ENCODE results near the gene PRKCZ.
A peak's percentile ranks its signal among the peaks of the same experiment; 100 is the strongest.

Gene PRKCZ

DNA sequence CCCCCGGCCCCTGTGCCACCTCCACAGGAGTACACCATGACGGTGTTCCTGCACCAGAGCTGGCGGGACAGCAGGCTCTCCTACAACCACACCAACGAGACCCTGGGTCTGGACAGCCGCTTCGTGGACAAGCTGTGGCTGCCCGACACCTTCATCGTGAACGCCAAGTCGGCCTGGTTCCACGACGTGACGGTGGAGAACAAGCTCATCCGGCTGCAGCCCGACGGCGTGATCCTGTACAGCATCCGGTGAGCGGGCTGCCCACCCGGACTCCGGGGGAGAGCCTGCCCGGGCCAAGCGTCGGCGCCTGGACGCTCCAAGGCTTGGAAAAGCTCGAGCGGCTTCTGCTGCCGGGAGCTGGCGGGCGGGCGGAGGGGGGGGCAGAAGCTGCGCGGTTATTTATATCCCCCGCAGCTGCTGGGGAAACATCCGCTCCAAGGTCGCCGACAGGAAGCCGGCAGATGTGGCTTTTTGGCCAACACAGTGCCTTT, 24.7 kb upstream of the PRKCZ start:
- DNase-seq, result no peak

DNA sequence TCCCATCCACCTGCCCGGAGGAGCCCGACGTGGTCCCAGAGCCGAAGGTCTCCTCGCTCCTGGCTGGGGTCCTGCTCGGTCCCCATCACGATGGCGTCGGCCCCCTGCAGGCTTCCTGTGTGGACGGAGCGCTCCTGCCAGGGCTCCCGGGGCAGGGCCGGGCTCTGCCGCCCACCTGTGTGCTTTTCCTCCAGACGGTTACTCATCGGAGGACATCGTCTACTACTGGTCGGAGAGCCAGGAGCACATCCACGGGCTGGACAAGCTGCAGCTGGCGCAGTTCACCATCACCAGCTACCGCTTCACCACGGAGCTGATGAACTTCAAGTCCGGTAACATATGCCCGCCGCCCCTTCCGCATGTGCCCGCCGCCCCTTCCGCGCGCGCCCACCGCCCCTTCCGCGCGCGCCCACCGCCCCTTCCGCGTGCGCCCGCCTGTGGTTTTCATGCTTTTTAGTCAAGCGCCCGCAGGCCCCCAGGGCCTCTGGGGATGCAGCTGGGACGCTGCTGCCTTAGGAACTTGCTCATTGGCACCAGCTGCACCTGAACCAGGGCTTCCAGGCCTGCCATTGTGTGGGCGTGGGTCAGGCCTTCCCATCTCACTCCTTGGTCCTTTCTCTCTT, 22.1 kb upstream of the PRKCZ start:
- no peak for DNase-seq

- no peak for DNase-seq
Observed at GRCh38 chr1:2028870-2029560, 21.2 kb upstream of the PRKCZ start.

DNA sequence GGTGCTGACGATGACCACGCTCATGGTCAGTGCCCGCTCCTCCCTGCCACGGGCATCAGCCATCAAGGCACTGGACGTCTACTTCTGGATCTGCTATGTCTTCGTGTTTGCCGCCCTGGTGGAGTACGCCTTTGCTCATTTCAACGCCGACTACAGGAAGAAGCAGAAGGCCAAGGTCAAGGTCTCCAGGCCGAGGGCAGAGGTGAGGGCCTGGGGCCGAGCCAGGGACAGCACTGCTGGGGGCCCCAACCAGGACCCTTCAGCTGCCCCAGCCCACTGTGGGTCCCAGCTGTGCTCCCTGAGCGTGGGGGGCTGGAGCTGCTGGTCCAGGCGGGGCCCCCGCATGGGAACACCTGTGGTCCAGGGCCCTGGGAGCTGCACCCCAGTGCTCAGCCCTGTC, 20.6 kb upstream of the PRKCZ start:
- DNase-seq, result no peak

GRCh38 chr1:2030076-2030871, 19.9 kb upstream of the PRKCZ start:
- DNase-seq, result no peak

GRCh38 chr1:2031546-2032540, 18.4 kb upstream of the PRKCZ start:
- DNase-seq, result no peak

DNA sequence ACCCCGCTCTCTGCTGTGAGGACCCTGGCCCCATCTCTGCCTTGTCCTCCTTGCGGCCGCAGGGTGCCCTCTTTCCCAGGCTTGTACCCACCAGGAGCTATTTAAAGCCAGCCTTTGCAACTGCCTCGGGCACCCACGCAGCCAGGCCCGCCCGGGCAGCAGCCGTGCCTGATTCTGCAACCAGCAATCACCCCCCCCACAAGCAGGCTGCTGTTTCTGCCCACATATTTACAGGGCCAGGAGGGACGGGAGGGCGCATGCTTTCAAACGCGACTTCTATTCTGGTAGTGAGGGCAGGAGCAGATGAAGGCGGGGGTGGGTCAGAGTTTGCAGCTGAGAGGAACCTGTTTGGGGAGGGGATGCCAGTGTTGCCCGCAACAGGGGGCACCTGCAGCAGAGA, 17.5 kb upstream of the PRKCZ start:
- no peak for DNase-seq

DNA sequence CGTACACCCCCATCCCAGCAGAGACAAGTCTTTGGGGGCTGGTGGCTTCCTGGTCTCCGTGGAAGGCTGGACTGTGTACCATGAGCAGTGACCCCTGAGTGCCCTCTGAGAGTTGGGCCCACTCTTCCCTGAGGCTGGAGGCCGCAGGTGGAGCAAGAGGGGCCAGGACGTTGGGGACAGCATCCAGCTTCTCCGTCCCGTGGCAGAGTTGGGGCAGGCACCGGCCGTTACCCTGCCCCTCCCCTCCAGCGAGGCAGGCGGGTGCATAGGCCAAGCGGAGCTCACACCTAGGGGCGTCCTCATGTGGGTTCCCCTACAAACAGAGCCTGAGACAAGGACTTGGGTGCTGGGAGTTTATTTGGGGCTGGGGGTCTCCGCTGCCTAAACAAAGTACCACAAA, 17.0 kb upstream of the PRKCZ start:
- DNase-seq, result no peak

DNA sequence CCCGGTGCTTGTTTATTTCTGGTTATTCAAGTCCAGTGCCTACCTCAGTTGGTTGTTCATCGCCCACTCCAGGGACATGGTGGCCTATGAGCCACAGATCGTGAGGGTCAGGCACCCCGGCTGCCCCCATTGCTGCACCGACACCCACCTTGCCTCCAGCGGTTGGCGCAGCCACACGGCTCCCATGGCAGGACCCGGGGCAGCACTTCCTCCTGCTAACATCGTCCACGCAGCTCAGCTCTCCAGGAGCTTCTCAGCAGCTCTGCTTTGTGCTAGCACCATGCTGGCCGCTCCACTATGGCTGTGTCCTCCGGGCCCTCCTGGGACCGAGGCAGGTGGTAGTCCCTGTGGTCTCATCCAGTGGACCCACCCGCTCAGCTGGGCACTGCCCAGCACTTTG, 13.9 kb upstream of the PRKCZ start:
- DNase-seq, result no peak

DNA sequence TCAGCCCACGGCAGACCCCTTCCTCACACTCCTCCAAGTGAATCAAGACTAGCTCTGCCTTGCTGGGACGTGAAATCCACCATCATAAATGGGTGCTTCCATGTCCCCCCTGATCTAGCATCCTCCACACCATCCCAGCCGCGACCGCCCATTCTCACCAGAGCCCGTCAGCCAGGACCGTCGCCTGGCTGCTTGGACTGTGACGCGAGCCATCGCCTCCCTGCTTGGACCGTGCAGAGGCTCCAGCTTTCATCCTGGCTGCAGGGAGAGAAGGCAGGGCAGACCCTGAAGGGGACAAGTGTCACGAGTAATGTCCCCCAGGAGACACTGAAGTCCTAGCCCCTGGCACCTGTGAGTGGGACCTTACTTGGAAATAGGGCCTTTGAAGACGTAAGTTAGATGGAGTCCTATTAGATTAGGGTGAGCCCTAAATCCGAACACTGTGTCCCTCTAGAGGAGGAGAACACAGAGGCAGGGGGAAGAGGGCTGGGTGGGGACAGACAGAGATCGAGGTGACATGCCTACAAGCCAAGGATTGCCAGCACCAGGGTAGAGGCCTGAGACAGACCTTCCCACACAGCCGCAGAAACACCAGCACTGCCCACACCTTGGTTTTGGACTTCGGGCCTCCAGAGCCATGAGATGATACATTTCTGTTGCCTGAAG, 12.8 kb upstream of the PRKCZ start:
- DNase-seq, result no peak

DNA sequence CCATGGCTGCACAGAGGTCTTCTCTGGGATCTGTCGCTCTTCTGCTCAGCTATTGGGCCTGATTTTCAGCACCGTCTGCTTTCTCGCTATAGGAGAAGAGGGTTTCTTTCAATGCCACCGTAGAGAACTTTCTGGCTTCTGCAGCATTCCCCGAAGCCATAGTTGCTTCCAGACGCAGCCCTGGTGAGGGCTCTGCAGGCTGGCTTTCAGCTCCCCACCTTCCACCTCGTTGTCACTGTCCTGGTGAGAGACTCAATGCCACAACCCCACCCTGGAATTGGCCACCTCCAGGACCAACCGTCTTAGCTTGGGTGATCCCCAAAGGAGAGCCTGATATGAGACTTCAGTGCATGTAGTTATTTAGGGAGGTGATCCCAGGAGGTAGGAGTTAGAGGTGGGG, 12.0 kb upstream of the PRKCZ start:
- DNase-seq, result no peak

DNA sequence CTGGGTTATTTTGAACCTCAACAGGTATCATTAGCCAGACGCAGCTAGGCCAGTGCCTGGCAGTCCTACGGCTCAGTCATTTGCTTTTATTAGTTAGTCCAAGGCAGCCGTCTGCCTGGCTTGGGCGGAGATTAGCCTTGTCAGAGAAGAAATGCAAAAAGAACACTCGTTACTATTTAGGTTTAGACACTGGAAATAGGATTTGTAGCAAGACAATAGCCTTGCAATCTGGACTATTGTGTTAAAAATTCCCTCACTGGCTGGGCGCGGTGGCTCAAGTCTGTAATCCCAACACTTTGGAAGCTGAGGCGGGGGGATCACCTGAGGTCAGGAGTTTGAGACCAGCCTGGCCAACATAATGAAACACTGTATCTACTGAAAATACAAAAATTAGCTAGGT, 11.0 kb upstream of the PRKCZ start:
- DNase-seq, result no peak

GRCh38 chr1:2041305-2041704, 8.9 kb upstream of the PRKCZ start:
- no peak for DNase-seq

DNA sequence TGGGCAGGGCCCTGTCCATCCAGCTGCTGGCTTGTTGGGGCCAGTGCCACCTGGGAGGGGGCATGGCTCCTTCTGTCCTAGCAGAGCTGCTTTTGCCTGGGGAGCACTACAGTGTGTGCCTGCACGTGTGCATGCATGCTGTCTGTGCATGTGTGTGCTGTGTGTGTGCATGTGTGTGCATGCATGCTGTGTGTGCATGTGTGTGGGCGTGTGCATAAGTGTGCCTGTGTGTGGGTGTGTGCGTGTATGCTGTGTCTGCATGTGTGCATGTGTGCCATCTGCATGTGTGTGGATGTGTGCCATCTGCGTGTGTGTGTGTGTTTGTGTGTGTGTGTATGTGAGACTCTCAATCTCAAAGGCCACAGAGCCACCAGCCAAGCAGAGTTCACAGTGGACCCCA, 8.3 kb upstream of the PRKCZ start:
- no peak for DNase-seq

- no peak for DNase-seq
Observed at GRCh38 chr1:2042830-2043773, 7.1 kb upstream of the PRKCZ start.

- no peak for DNase-seq
Observed at GRCh38 chr1:2043886-2044285, 6.3 kb upstream of the PRKCZ start.

DNA sequence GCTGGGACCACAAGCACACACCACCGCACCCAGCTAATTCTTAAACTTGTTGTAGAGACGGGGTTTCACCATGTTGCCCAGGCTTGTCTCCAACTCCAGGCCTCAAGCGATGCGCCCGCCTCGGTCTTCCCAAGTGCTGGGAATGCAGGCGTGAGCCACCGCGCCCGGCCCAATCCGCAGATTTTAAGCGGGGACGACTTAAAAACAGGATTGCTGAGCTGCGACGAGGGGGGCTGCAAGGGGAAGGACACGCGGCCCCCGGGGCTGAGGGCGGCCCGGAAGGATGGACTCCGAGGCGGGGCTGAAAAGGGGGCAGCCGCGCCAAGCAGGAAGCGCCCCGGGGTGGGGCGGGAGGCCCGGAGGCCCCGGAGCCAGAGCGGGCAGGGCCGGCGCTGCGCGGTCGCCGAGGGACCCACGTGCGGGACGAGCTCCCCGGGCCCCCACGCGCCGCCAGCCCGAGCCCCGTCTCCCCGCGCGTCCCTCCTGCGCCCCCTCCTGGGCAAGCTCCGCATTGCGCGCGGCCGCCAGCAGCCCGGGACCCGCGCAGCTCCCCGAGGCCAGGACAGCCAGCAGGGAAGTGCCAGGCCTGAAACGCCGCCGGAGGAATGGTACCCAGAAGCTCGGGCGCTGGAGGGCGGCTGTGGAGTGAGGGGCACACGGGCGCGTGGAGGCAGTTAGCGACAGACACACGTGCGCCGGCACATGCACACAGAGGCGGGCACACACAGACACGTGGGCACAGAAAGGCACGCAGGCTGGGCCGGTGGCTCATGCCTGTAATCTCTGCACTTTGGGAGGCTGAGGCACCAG, 5.5 kb upstream of the PRKCZ start:
- peak; percentile 32 for DNase-seq

GRCh38 chr1:2045468-2046173, 4.6 kb upstream of the PRKCZ start:
- DNase-seq, result no peak

- DNase-seq, result peak; percentile 29
Observed at GRCh38 chr1:2046174-2046917, 3.9 kb upstream of the PRKCZ start.
